GM10248 (cell line): ENCODE measurements around the gene WSCD1.

Source experiments
- CTCF ChIA-PET: fragments of 300-600 bp; sonication (Branson Sonifier 250); formaldehyde crosslinking; extraction: SDS; loops from one replicate; lab custom pipeline; 2021; ENCODE audit warnings: antibody characterized with exemption; lab: Yijun Ruan, JAX
- POLR2A ChIA-PET: fragments of 350-650 bp; sonication (Branson Sonifier 250); formaldehyde crosslinking; extraction: SDS; loops from one replicate; lab custom pipeline; 2020; ENCODE audit warnings: antibody characterized with exemption; lab: Yijun Ruan, JAX
- DNase-seq: peaks from one replicate; pipeline ENCODE4 v3.0.0; 2012; ENCODE audit errors: extremely low spot score
- TF ChIP-seq, protein P1 (sequence below): IDR thresholded peaks from 2 replicates; pipeline ENCODE4 v1.5.1; 2012; ENCODE audit warnings: mild to moderate bottlenecking, low read depth; ENCODE audit errors: extremely low read depth, missing control alignments, control extremely low read depth

The WSCD1 gene

DNA sequence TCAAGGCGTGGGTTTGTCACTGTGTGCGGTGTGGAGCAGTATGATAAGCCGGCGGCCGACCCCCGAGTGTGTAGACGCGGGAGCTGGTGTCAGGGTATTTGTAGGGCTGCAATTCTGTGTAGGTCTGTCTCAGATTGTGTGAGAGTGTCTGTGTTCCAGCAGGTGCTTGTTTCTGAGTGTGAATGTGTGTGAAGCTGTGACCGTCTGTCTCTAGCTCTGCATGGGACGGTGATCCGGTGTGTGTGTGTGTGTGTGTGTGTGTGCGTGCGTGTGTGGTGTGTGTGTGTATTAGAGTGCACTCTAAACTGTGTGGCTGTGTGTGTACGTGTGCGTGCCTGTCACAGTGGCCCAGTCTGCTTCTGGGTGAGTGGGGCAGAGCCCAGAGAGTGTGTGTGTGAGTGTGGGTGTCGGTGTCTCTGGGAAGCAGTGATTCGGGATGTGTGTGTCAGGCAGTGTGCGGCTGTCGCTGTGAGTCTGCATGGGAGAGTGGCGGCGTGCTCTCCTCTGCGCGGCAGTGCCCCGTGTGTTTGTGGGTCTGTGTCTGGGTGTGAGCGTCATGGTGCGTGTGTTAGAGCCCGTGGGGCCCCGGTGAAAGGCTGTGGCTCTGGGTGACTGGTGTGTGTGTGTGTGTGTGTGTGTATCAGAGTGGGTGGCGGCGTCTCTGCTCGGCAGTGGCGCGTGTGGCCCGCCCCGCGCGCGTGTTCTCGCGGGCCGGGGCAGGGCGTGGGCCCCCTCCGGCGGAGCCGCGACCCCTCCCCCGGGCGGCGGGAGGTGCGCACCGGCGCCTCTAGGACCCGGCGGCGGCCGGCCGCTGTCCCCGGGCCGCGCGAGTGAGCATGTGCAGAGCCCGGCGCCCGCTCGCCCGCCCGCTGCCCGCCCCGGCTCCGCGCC lies at the start of gene WSCD1:
Gene WSCD1 (plus strand): TSS at position 841 of the 891 bp plus-strand sequence. CDS start 10,280 bp downstream, outside the sequence.
- TF ChIP-seq, protein P1, sequence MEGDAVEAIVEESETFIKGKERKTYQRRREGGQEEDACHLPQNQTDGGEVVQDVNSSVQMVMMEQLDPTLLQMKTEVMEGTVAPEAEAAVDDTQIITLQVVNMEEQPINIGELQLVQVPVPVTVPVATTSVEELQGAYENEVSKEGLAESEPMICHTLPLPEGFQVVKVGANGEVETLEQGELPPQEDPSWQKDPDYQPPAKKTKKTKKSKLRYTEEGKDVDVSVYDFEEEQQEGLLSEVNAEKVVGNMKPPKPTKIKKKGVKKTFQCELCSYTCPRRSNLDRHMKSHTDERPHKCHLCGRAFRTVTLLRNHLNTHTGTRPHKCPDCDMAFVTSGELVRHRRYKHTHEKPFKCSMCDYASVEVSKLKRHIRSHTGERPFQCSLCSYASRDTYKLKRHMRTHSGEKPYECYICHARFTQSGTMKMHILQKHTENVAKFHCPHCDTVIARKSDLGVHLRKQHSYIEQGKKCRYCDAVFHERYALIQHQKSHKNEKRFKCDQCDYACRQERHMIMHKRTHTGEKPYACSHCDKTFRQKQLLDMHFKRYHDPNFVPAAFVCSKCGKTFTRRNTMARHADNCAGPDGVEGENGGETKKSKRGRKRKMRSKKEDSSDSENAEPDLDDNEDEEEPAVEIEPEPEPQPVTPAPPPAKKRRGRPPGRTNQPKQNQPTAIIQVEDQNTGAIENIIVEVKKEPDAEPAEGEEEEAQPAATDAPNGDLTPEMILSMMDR, result no peak
- ChIA-PET CTCF (interaction anchor here (1.0 to 1.7 kb wide), 3 partner anchors 10 to 20 kb away, joined by 4 to 5 read pairs (median 5); no protein-coding TSS in a partner anchor), POLR2A (no interaction called here)
- DNase-seq, result no peak

DNA sequence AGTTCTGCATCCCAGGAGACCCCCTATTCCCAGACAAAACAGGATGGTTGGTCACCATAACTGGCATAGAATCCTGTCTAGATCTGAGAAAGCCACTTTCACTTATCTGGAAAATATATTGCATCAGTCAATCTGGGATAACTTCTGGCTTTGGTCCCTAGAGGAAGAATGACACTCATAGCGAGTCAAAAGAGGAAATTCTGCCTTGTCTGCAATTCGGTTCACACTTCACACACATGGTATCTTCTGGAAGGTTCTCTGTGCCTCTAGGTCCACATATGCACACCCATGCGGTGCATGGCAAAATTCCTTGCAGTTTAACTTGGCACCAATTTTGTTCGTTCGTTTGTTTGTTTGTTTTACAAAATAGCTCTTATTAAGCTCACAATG lies 49.2 kb upstream of the WSCD1 start:
- no peak for DNase-seq
- TF ChIP-seq, protein P1, result no peak
- CTCF ChIA-PET, result interaction anchor here (0.8 kb wide), 1 partner anchor 22 kb away, joined by 3 read pairs; no protein-coding TSS in a partner anchor
- POLR2A ChIA-PET, result no interaction called here

DNA sequence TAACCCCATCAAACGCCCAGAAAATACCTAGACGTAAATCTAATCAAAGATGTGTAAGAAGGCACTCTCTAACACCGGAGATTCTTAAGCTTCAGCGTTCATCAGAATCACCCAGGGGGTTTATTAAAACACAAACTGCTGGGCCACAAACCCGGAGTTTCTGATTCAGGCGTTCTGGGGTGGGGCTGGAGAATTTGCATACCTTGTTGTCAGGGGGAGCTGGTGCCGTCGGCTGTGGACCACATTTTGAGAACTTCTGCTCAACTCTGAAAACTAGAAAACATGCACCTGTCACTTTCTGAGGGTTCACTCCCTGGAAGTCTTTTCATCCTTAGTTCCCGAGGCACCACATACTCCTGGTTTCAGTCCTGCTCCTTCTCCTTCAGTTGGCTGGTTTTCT lies 48.6 kb upstream of the WSCD1 start:
- DNase-seq, result no peak
- ChIA-PET CTCF (no interaction called here), POLR2A (no interaction called here)
- TF ChIP-seq, protein P1, result no peak

DNA sequence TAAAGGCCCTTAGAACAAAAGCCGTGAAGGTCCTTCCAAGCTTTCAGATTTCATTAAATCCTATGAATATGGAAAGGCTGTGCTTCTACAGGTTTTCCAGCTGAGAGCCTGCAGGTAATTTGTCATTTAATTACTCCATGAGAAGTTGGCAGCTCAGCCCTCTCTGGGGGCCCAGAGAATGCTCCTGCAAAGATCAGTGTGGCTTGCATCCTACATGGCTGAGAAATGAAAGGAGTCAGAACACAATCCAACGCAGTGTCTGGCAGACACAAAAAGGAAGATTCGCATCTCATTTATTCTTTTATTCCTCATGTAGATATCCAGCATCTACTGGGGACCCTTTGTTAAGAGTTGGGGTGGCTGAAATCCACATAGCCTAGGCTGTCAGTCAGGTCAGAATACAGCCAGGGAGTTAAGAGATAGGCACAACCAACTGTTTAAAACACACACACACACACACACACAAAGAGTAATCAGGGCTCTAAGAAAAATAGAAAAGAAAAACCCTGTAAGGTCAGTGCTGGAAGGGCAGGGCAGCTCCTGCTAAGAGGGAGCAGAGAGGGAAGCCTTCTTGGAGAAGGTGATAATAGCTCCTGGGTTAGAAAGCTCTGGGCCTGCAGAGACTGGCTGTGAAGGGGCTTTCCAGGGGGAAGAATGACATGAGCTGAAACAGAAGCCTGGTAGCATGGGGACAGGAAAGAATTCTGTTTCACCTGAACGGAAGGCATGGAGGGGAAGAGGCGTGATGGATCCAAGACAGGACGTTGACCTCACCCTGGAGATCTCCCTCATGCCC lies 46.9 kb upstream of the WSCD1 start:
- POLR2A ChIA-PET, result no interaction called here
- TF ChIP-seq, protein P1, result no peak
- no peak for DNase-seq
- CTCF ChIA-PET, result interaction anchor here (1.2 kb wide), 1 partner anchor 9 kb away, joined by 3 read pairs; no protein-coding TSS in a partner anchor

DNA sequence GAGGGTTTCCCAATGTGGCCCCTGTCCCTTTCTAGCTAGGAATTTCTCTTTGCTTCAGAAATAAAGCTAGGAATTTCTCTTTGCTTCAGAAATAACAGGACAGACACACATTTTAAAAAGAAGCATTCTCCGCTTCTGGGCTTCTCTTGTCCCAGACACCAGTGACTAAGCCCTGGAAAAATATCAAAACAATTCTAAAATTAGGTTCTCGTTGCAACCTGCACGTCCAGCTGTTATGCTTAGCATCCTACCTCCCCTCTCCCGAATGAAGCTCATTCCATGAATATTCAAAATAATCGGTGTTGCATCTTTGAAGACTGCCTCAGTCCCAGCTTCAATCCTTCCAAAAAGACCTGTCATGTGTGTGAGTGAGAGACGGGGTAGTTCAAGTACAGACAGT lies 45.6 kb upstream of the WSCD1 start:
- no peak for DNase-seq
- ChIA-PET CTCF (interaction anchor here (0.9 to 1.0 kb wide), 2 partner anchors 12 to 20 kb away, joined by 4 to 5 read pairs; no protein-coding TSS in a partner anchor), POLR2A (no interaction called here)
- TF ChIP-seq, protein P1, result no peak
